WTC11 (cell line): ENCODE results near the gene ZNRF3. TPM values are rescaled to one million over a fixed set of nuclear protein-coding genes. Genes with fewer than 3 reads are reported as not detected.
A peak's percentile ranks its signal among the peaks of the same experiment; 100 is the strongest.

ENCODE experiments used
- ATAC-seq: fragments of 200-7000 bp; cut with Tn5 transposase; 2 replicates; pipeline ENCODE4 v1.10.0; 2021; ENCODE audit warnings: mild to moderate bottlenecking, moderate library complexity
- CTCF ChIA-PET: fragments of 300-600 bp; sonication (Branson Sonifier 250); formaldehyde crosslinking; loops from one replicate; lab custom pipeline; 2021; ENCODE audit warnings: antibody characterized with exemption; lab: Charles Lee
- POLR2A ChIA-PET: fragments of 350-600 bp; sonication (Branson Sonifier 250); formaldehyde crosslinking; loops from one replicate; lab custom pipeline; 2021; ENCODE audit warnings: antibody characterized with exemption; lab: Charles Lee
- DNase-seq: peaks from one replicate; pipeline ENCODE4 v3.0.0; 2021; ENCODE audit warnings: low spot score
- H3K27ac Mint-ChIP-seq: 2 replicates; pipeline ENCODE4 v1.8.0; 2021; ENCODE audit warnings: mixed read lengths
- H3K27me3 Mint-ChIP-seq: 2 replicates; pipeline ENCODE4 v1.8.0; 2021; ENCODE audit warnings: low read depth, mild to moderate bottlenecking, moderate library complexity, mixed read lengths
- H3K36me3 Mint-ChIP-seq: 2 replicates; pipeline ENCODE4 v1.8.0; 2021; ENCODE audit warnings: mixed read lengths
- H3K4me1 Mint-ChIP-seq: 2 replicates; pipeline ENCODE4 v1.8.0; 2022; ENCODE audit warnings: mixed read lengths
- H3K4me3 Mint-ChIP-seq: 2 replicates; pipeline ENCODE4 v1.8.0; 2021; ENCODE audit warnings: mild to moderate bottlenecking, moderate library complexity, mixed read lengths
- H3K9me3 Mint-ChIP-seq: 2 replicates; pipeline ENCODE4 v1.8.0; 2021; ENCODE audit warnings: mixed read lengths
- ATF6 ChIP-seq: sonication (generic); formaldehyde crosslinking; IDR thresholded peaks from 2 replicates; pipeline ENCODE4 v1.8.1; 2023; ENCODE audit warnings: mild to moderate bottlenecking, missing genetic modification reagents
- CREM ChIP-seq: sonication (generic); formaldehyde crosslinking; IDR thresholded peaks from 2 replicates; pipeline ENCODE4 v1.8.1; 2022; ENCODE audit warnings: mild to moderate bottlenecking, missing genetic modification reagents, moderate library complexity
- E2F4 ChIP-seq: sonication (generic); formaldehyde crosslinking; IDR thresholded peaks from 2 replicates; pipeline ENCODE4 v1.8.1; 2022; ENCODE audit warnings: low read depth, mild to moderate bottlenecking, moderate library complexity, missing genetic modification reagents, borderline replicate concordance
- FOXP1 ChIP-seq: sonication (generic); formaldehyde crosslinking; IDR thresholded peaks from 2 replicates; pipeline ENCODE4 v1.8.0; 2022; ENCODE audit warnings: missing genetic modification reagents, mild to moderate bottlenecking, moderate library complexity, borderline replicate concordance
- MLX ChIP-seq: sonication (generic); formaldehyde crosslinking; IDR thresholded peaks from 2 replicates; pipeline ENCODE4 v1.8.1; 2023; ENCODE audit warnings: mild to moderate bottlenecking, missing genetic modification reagents, moderate library complexity
- NFYB ChIP-seq: sonication (generic); formaldehyde crosslinking; conservative IDR thresholded peaks from 2 replicates; pipeline ENCODE4 v1.8.0; 2022; ENCODE audit warnings: low read depth, missing genetic modification reagents
- OVOL2 ChIP-seq: fragments of 250-450 bp; sonication (Bioruptor Pico); IDR thresholded peaks from 2 replicates; pipeline ENCODE4 v1.9.0; 2021; ENCODE audit warnings: mild to moderate bottlenecking, borderline replicate concordance
- PRDM15 ChIP-seq: sonication (generic); formaldehyde crosslinking; IDR thresholded peaks from 2 replicates; pipeline ENCODE4 v1.8.0; 2022; ENCODE audit warnings: missing genetic modification reagents
- SMAD3 ChIP-seq: sonication (generic); formaldehyde crosslinking; IDR thresholded peaks from 2 replicates; pipeline ENCODE4 v1.8.0; 2022; ENCODE audit warnings: missing genetic modification reagents, mild to moderate bottlenecking, borderline replicate concordance
- TP53 ChIP-seq: sonication (generic); formaldehyde crosslinking; IDR thresholded peaks from 2 replicates; pipeline ENCODE4 v1.8.1; 2023; ENCODE audit warnings: mild to moderate bottlenecking, missing genetic modification reagents
- USF1 ChIP-seq: sonication (generic); formaldehyde crosslinking; IDR thresholded peaks from 2 replicates; pipeline ENCODE4 v1.8.0; 2022; ENCODE audit warnings: mild to moderate bottlenecking, missing genetic modification reagents
- ZNF396 ChIP-seq: fragments of 250-450 bp; sonication (Bioruptor Pico); IDR thresholded peaks from 2 replicates; pipeline ENCODE4 v1.8.0; 2021; ENCODE audit warnings: mild to moderate bottlenecking, moderate library complexity, borderline replicate concordance
- ZNF416 ChIP-seq: fragments of 250-450 bp; sonication (Bioruptor Pico); IDR thresholded peaks from 2 replicates; pipeline ENCODE4 v1.9.0; 2021; ENCODE audit warnings: mild to moderate bottlenecking, inconsistent platforms
- ZNF423 ChIP-seq: fragments of 250-450 bp; sonication (Bioruptor Pico); IDR thresholded peaks from 2 replicates; pipeline ENCODE4 v2.1.2; 2022; ENCODE audit warnings: mild to moderate bottlenecking, moderate library complexity
- ZNF671 ChIP-seq: fragments of 250-450 bp; sonication (Bioruptor Pico); IDR thresholded peaks from 2 replicates; pipeline ENCODE4 v1.8.0; 2021; ENCODE audit warnings: mild to moderate bottlenecking
- total RNA-seq: library from RNA; stranded (reverse); gene quantifications from 3 replicates; pipeline ENCODE4 v1.2.3, GENCODE V29; 2021

ZNRF3 gene
- total RNA-seq, 1 experiment from 2014 or later, result 25.4 TPM

- H3K4me3 Mint-ChIP-seq, result no peak overlapping the region
- no peak for ATAC-seq
These were observed 21.0 kb downstream of the ZNRF3 start for GRCh38 chr22:28904211-28904896.

More at GRCh38 chr22:28904211-28904896, 21.0 kb downstream of the ZNRF3 start:
- DNase-seq, result no peak
- Mint-ChIP-seq H3K27me3 (no peaks in the 10 kb centered on the region), H3K27ac (peak overlapping the region; percentile 95), H3K36me3 (no peaks in the 10 kb centered on the region), H3K9me3 (no peaks in the 10 kb centered on the region), H3K4me1 (peaks cover 68% of the 10 kb centered on the region)
- ChIA-PET CTCF (interaction anchor here (0.8 to 2.6 kb wide), 9 partner anchors 10 to 136 kb away, joined by 3 to 9 read pairs (median 4); partner anchors contain the start of gene ZNRF3), POLR2A (interaction anchor here (1.2 kb wide), 1 partner anchor 14 kb away, joined by 5 read pairs; no protein-coding TSS in a partner anchor)
- TF ChIP-seq MLX (CRISPR knock-in tag) (no peak), TP53 (no peak), ZNF423 (no peak), USF1 (no peak), OVOL2 (CRISPR knock-in tag) (no peak), ZNF416 (CRISPR knock-in tag) (no peak), PRDM15 (CRISPR knock-in tag) (no peak), ATF6 (CRISPR knock-in tag) (no peak), FOXP1 (CRISPR knock-in tag) (no peak), NFYB (CRISPR knock-in tag) (no peak), ZNF396 (CRISPR knock-in tag) (no peak), CREM (CRISPR knock-in tag) (no peak), E2F4 (CRISPR knock-in tag) (no peak), SMAD3 (CRISPR knock-in tag) (no peak), ZNF671 (CRISPR knock-in tag) (no peak)
